SU-DHL-6 (cell line): ENCODE results near the gene TSHZ2.

ENCODE experiments used
- CTCF ChIP-seq: fragments of 200-600 bp; sonication (generic); IDR thresholded peaks from one replicate; pipeline ENCODE4 v1.5.1; 2017; ENCODE audit warnings: antibody characterized with exemption, mild to moderate bottlenecking, low read length, moderate library complexity; ENCODE audit not compliant: insufficient read depth, poor library complexity, severe bottlenecking
- EZH2phosphoT487 ChIP-seq: fragments of 200-600 bp; sonication (generic), shearing (Covaris generic); conservative IDR thresholded peaks from 2 replicates; pipeline ENCODE4 v1.6.1; 2018; ENCODE audit warnings: mild to moderate bottlenecking, antibody characterized with exemption, low read length, moderate library complexity, mixed read lengths

- TF ChIP-seq CTCF (no peak), EZH2phosphoT487 (no peak)
These were observed 304.0 kb downstream of the TSHZ2 start for GRCh38 chr20:53276143-53276542.
